GM21619 (cell line): Measurements from ENCODE around the gene HOATZ.

Source experiments
- ATAC-seq: cut with Tn5 transposase; IDR thresholded peaks from one replicate; pipeline ENCODE4 v1.9.1; 2021; ENCODE audit not compliant: unreplicated experiment

Gene HOATZ

DNA sequence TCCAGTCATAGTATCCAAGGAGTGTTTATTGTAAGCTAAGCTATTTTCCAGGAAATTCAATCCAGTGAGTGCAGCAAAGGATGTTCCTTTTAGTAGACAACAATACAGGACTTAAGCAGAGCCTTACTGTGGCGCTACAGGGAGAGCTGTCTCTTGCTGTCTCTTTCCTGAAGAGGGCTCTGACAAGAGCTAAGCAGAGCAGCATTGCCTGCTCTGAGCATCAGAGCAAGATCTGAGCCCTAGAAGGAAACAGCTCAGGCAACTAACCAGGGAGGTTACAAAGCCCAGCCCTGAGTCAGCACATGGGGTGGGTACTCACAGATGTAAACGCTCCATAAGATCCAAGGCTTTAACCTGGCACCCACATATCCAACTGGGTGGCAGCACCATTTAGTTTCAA is 33.9 kb downstream of the HOATZ start:
- no peak for ATAC-seq

- no peak for ATAC-seq
Measured at GRCh38 chr11:111549196-111549868, 34.8 kb downstream of the HOATZ start.

- no peak for ATAC-seq
Measured at GRCh38 chr11:111549869-111550203, 35.3 kb downstream of the HOATZ start.

DNA sequence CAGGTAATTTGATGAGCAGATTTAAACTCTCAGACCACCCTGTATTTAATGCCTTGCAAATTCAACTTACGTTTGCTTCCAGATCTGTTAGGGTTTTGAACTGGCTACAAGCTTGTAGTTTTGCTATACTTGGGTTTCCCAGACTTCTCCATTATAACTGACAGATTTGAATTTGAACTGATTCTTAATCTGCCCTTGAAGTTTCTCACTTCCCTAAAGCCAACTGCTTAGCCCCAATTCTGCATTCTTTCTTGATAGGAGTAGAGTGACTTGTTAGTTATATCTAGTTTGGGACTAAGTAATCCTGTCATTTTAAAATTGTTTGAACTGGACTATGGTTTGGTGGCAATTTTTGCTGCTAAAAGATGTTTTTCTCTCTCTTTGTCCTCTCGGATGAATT is 35.7 kb downstream of the HOATZ start:
- ATAC-seq: no peak

DNA sequence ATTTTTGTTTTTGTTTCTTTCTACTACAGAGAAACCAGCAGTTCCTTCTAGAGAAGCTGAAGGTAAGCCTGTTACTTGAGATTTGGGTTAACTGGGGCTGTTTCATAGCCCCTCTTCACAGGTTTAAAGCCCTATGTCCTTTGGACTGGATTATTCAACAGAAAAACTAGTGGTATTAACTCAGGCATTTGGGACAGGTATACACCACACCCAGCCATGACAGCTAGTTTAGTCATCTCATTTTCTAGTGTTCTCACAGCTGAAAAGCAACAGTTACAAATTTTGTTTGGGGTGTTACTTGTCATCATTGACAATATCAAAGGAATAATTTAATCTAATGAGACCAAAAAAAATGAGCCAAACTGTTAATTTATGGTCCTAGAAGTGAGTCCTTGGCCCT is 40.0 kb downstream of the HOATZ start:
- ATAC-seq: no peak

GRCh38 chr11:111555255-111555654 is 40.7 kb downstream of the HOATZ start:
- ATAC-seq: no peak

DNA sequence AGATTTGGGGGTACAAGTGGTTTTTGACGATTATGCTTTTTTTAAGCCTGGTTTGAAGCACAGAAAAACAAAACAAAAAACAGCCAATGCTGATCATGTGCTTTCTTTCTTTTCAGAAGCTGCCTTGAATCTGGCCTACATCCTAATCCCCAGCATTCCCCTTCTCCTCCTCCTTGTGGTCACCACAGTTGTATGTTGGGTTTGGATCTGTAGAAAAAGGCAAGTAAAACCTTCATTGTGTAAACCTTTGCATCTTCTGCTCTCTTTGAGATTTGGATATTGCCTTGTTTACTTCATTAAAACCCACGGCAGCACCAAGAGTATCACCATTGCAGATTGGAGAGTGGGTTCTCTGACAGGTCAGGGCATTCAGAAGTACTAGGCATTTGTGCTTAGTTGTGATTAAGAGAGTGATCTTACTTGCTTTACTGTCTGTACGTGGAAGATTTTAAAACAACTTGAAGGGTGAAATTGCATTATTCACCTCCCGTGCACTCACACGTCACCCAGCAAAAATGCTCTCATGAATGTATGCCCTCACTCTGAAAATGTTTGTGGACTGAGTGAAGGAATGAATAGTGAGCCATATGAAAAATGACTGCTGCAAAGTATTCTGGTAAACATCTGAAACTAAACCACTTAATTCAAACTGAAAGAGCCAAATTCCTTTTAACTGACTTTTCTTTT is 43.0 kb downstream of the HOATZ start:
- no peak for ATAC-seq

DNA sequence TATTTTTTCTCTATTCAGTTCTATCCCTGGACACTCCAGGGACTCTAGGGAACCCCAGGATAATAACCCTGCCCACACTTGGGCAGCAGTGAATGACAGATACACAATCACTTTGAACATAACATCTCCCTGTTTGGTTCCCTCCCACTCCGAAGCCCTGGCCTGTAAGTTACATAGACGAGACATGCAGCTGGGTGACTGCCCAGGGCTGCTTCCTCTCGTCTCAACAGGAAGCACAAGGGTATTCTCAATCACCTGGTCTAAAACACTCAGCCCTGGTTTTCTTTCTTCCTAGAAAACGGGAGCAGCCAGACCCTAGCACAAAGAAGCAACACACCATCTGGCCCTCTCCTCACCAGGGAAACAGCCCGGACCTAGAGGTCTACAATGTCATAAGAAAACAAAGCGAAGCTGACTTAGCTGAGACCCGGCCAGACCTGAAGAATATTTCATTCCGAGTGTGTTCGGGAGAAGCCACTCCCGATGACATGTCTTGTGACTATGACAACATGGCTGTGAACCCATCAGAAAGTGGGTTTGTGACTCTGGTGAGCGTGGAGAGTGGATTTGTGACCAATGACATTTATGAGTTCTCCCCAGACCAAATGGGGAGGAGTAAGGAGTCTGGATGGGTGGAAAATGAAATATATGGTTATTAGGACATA is 45.4 kb downstream of the HOATZ start:
- ATAC-seq: no peak

- ATAC-seq: no peak
Measured at GRCh38 chr11:111560800-111561199, 46.2 kb downstream of the HOATZ start.

DNA sequence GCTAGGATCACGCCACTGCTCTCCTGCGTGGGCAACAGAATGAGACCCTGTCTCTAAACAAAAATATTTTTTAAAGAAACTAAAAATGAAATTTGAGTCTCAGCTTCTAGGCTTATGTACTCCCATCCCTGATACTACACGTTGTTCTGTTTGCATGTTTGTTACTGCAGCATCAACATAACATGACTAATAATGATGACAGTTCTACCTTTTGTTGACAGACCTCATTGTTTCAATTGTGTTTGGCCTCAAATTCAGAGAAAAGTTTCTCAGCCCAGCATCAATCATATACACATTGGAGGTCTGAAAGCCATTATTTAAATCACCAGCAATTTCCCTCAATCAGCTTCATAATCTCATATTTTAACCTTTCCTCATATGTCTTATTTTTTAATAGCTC is 46.7 kb downstream of the HOATZ start:
- no peak for ATAC-seq

GRCh38 chr11:111561791-111562325 is 47.3 kb downstream of the HOATZ start:
- ATAC-seq: no peak

- no peak for ATAC-seq
Measured at GRCh38 chr11:111562692-111563389, 48.3 kb downstream of the HOATZ start.

DNA sequence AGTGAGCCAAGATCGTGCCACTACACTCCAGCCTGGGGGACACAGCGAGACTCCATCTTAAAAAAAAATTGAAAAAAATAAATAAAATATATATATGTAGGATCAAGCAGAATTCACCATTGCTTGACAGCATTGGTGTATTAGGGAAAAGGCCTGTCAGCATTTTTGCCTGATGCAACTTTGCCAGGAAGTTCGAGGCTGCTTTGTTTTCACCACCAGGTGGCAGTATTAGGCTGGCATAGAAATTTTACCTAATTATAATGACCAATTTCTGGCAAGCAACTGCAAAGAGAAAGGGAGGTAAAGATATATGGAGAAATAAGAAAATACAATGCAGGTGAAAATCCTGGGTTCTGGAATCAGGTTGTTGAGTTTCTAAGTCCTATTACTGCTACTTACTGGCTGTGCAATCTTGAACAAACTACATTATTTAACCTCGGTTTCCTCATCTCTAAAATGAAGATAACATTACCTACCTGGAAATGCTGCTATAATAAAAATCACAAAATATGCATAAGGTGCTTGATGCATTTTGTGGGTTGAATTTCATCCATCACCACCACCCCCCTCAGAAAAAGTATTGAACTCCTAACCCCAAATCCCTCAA is 50.6 kb downstream of the HOATZ start:
- ATAC-seq: no peak

GRCh38 chr11:111566324-111566723 is 51.7 kb downstream of the HOATZ start:
- ATAC-seq: no peak

DNA sequence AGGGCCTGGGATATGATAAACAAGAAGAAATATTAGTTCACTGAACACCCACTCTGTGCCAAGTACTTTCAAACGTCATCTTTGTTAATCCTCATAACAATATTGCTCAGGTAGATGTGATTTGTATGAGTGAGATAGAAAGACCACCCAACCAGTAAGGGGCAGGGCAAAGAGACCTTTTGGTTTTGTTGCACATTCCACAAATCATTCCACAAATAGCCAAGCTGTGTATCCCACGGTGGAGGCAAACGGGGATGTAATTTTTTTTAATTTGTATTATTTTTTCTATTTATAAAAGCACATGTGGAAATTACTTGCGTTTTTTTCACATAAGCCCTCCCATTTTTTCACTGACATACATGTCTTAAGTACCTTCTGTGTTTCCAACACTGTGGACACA is 54.9 kb downstream of the HOATZ start:
- ATAC-seq: no peak

- ATAC-seq: no peak
Measured at GRCh38 chr11:111570796-111571195, 56.2 kb downstream of the HOATZ start.

DNA sequence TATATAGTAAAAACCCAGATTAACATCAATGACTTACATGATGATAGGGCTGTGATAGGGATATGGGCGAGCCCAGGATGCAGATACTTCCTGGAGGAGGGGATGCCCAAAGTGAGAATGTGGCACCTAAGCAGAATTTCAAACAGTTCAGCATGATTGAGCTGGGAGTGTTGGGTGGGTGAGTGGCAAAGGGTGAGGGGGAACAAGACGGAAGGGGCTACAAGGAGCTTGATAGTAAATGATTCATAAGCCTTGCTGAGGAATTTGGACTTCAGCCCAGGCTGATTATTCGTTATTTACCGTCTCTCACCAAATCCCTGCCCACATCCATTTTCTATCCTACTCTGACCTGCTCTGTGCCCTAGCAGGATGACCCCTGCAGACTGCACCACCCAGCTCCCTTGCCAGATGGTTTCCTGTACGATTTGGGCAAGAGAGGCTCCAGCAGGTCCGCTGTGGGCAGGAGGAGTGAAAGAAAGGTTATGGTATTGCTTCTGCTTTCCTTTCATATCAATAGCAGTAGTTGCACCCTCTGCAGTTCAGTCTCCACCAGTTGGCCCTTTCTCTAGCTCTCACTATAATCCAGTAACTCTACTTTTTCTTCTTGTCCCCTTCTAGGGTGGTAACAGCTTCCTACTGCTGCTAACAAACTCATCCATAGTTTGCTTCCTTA is 57.4 kb downstream of the HOATZ start:
- ATAC-seq: no peak

GRCh38 chr11:111572581-111572980 is 58.0 kb downstream of the HOATZ start:
- ATAC-seq: no peak

- ATAC-seq: no peak
Measured at GRCh38 chr11:111573821-111574249, 59.3 kb downstream of the HOATZ start.

- ATAC-seq: no peak
Measured at GRCh38 chr11:111574373-111575225, 60.0 kb downstream of the HOATZ start.
